NCI-H1694 treated with DMSO at 0.1 percent for 48 hours (cell line): Measurements from ENCODE around the gene AGT.
"Not testable (repeated sequence)": the region's sequence is repeated elsewhere in the genome, so short reads cannot be mapped to it uniquely, and the experiment has no call there.

Experiments used
- DNase-seq: peaks from one replicate; lab custom pipeline; 2025; lab: John Stamatoyannopoulos, UW

AGT gene

GRCh38 chr1:230707732-230708630 lies 5.9 kb downstream of the AGT start:
- no peak for DNase-seq

GRCh38 chr1:230706887-230707731 lies 6.8 kb downstream of the AGT start:
- no peak for DNase-seq

GRCh38 chr1:230706020-230706699 lies 7.8 kb downstream of the AGT start:
- DNase-seq: no peak

- no peak for DNase-seq
These were observed 8.5 kb downstream of the AGT start for GRCh38 chr1:230705289-230706019.

GRCh38 chr1:230704830-230705229 lies 9.1 kb downstream of the AGT start:
- DNase-seq: no peak

- DNase-seq: no peak
These were observed 10.1 kb downstream of the AGT start for GRCh38 chr1:230703679-230704385.

GRCh38 chr1:230702934-230703678 lies 10.8 kb downstream of the AGT start:
- DNase-seq: no peak

GRCh38 chr1:230701895-230702768 lies 11.8 kb downstream of the AGT start:
- DNase-seq: no peak

GRCh38 chr1:230701434-230701833 lies 12.5 kb downstream of the AGT start:
- DNase-seq: no peak

- no peak for DNase-seq
These were observed 13.8 kb downstream of the AGT start for GRCh38 chr1:230700132-230700531.

GRCh38 chr1:230699716-230700115 lies 14.2 kb downstream of the AGT start:
- DNase-seq: no peak

GRCh38 chr1:230698964-230699363 lies 15.0 kb downstream of the AGT start:
- DNase-seq: not testable (repeated sequence)

GRCh38 chr1:230698130-230698529 lies 15.8 kb downstream of the AGT start:
- DNase-seq: no peak

- no peak for DNase-seq
These were observed 17.0 kb downstream of the AGT start for GRCh38 chr1:230696722-230697437.

GRCh38 chr1:230696218-230696617 lies 17.7 kb downstream of the AGT start:
- DNase-seq: no peak

- no peak for DNase-seq
These were observed 18.9 kb downstream of the AGT start for GRCh38 chr1:230694991-230695390.

- DNase-seq: no peak
These were observed 19.5 kb downstream of the AGT start for GRCh38 chr1:230694464-230694863.

- DNase-seq: no peak
These were observed 20.1 kb downstream of the AGT start for GRCh38 chr1:230693777-230694176.

GRCh38 chr1:230693221-230693620 lies 20.7 kb downstream of the AGT start:
- no peak for DNase-seq
